Neuronal stem cell (in vitro differentiated cells): ENCODE data around the gene MEF2A.

Source experiments
- DNase-seq: peaks from one replicate; pipeline ENCODE4 v3.0.0-alpha.2; 2013; ENCODE audit warnings: low spot score
- H2AFZ ChIP-seq: one replicate; pipeline ENCODE4 v1.6.1; 2013; ENCODE audit warnings: mild to moderate bottlenecking, low read length, inconsistent platforms
- H2AK5ac ChIP-seq: 2 replicates; pipeline ENCODE4 v1.6.1; 2013; ENCODE audit warnings: low read depth, mild to moderate bottlenecking, inconsistent platforms, low read length, moderate library complexity, mixed read lengths
- H2BK120ac ChIP-seq: 2 replicates; pipeline ENCODE4 v1.6.1; 2013; ENCODE audit warnings: low read depth, mild to moderate bottlenecking, inconsistent platforms, low read length, moderate library complexity, mixed read lengths
- H2BK12ac ChIP-seq: one replicate; pipeline ENCODE4 v1.6.1; 2013; ENCODE audit warnings: low read length, inconsistent platforms
- H2BK15ac ChIP-seq: 2 replicates; pipeline ENCODE4 v1.6.1; 2013; ENCODE audit warnings: mild to moderate bottlenecking, low read length, inconsistent platforms, mixed read lengths
- H2BK5ac ChIP-seq: one replicate; pipeline ENCODE4 v1.6.1; 2013; ENCODE audit warnings: inconsistent platforms, mild to moderate bottlenecking, low read length, moderate library complexity
- H3K14ac ChIP-seq: one replicate; pipeline ENCODE4 v1.6.1; 2013; ENCODE audit warnings: low read length, inconsistent platforms
- H3K18ac ChIP-seq: 2 replicates; pipeline ENCODE4 v1.6.1; 2013; ENCODE audit warnings: low read length, inconsistent platforms
- H3K23ac ChIP-seq: 2 replicates; pipeline ENCODE4 v1.6.1; 2013; ENCODE audit warnings: low read depth, mild to moderate bottlenecking, mixed read lengths, low read length, inconsistent platforms; ENCODE audit not compliant: poor library complexity
- H3K27ac ChIP-seq: replicated peaks from 3 replicates; pipeline ENCODE4 v1.5.1; 2013; ENCODE audit warnings: low read length, inconsistent platforms
- H3K27me3 ChIP-seq, 3 experiments: 2 replicates each; pipeline ENCODE4 v1.6.1; 2013; ENCODE audit warnings: low read length in 3 of 3, mild to moderate bottlenecking in 2 of 3, inconsistent platforms in 1 of 3, low read depth in 1 of 3, mixed read lengths in 1 of 3, moderate library complexity in 1 of 3; ENCODE audit not compliant: control insufficient read depth in 3 of 3, insufficient read depth in 3 of 3
- H3K36me3 ChIP-seq, 2 donors: replicated peaks in 1 of 2; 2 replicates each; pipeline ENCODE4 v1.6.1; 2013; ENCODE audit warnings: low read length in 2 of 2; ENCODE audit not compliant: control insufficient read depth in 2 of 2, insufficient read depth in 2 of 2
- H3K4ac ChIP-seq: 2 replicates; pipeline ENCODE4 v1.6.1; 2013; ENCODE audit warnings: inconsistent platforms, mild to moderate bottlenecking, low read length, moderate library complexity
- H3K4me1 ChIP-seq, 2 donors: 1 replicate in 1 of 2; 2 replicates in 1 of 2; pipeline ENCODE4 v1.6.1; 2013; ENCODE audit warnings: low read length in 2 of 2, low read depth in 1 of 2; ENCODE audit not compliant: control insufficient read depth in 2 of 2, insufficient read depth in 1 of 2
- H3K4me2 ChIP-seq: one replicate; pipeline ENCODE4 v1.6.1; 2013; ENCODE audit warnings: mild to moderate bottlenecking, low read length, inconsistent platforms; ENCODE audit not compliant: insufficient read depth, poor library complexity, severe bottlenecking
- H3K4me3 ChIP-seq, 2 donors: 2 replicates each; pipeline ENCODE4 v1.5.1; 2013; ENCODE audit warnings: low read length in 2 of 2, mild to moderate bottlenecking in 2 of 2, inconsistent platforms in 1 of 2, moderate library complexity in 1 of 2
- H3K79me1 ChIP-seq: one replicate; pipeline ENCODE4 v1.6.1; 2013; ENCODE audit warnings: low read depth, mild to moderate bottlenecking, inconsistent platforms, low read length, moderate library complexity
- H3K9ac ChIP-seq: one replicate; pipeline ENCODE4 v1.6.1; 2013; ENCODE audit warnings: mild to moderate bottlenecking, low read depth, low read length, inconsistent platforms; ENCODE audit not compliant: poor library complexity
- H3K9me3 ChIP-seq, 2 donors: replicated peaks in 1 of 2; 2 replicates each; pipeline versions ENCODE3 to v1.6.1; 2013; ENCODE audit warnings: low read length in 2 of 2, mild to moderate bottlenecking in 2 of 2, inconsistent platforms in 1 of 2, low read depth in 1 of 2, mixed read lengths in 1 of 2, moderate library complexity in 1 of 2; ENCODE audit not compliant: control insufficient read depth in 2 of 2, insufficient read depth in 1 of 2
- H4K8ac ChIP-seq: one replicate; pipeline ENCODE4 v1.6.1; 2013; ENCODE audit warnings: low read depth, mild to moderate bottlenecking, inconsistent platforms, low read length, moderate library complexity
- H4K91ac ChIP-seq: one replicate; pipeline ENCODE4 v1.6.1; 2013; ENCODE audit warnings: low read length, low read depth, mild to moderate bottlenecking, inconsistent platforms; ENCODE audit not compliant: poor library complexity
- WGBS, 2 donors: extraction: QIAGEN DNeasy Blood & Tissue Kit; methylation state at CpG; one replicate each; pipeline ENCODE4 v1.1.7; 2013; ENCODE audit warnings: missing lambda C conversion rate in 2 of 2, mixed read lengths in 1 of 2; ENCODE audit not compliant: insufficient read length in 2 of 2, insufficient replicate concordance in 1 of 2; ENCODE audit errors: extremely low coverage in 2 of 2; 5-methylcytosine and 5-hydroxymethylcytosine counted together

Gene MEF2A

DNA sequence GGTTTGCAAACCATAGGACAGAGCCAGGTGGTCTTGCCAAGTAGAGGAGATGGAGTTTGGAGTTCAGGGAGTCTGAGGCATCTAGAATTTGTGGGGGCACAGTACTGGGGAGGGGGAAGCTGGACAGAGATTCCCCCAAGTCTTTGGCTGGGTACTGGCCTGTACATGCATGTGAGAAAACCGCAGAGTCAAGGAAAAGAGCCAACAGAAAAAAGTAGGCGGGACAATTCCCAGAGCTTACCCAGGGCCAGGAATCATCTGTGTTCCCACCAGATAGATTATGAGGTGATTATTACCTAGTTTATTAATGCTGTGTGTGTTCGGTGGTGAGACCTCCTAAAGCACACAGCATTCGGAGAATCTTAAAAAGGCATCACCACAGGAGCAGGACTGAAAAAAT, 156.1 kb downstream of the MEF2A start:
- no peak overlapping the region for H3K4me2 ChIP-seq
- H2BK5ac ChIP-seq = no peak overlapping the region
- H3K27me3 ChIP-seq = no peaks in the 10 kb centered on the region
- WGBS, 2 donors = no CpG with 5 or more reads among the region's 4 CpGs
- H3K14ac ChIP-seq = no peak overlapping the region
- peaks cover 0 to 17% of the 10 kb centered on the region in 2 donors for H3K36me3 ChIP-seq
- no peak overlapping the region for H2AK5ac ChIP-seq
- H3K4me1 ChIP-seq = no peaks in the 10 kb centered on the region
- no peak overlapping the region for H2BK12ac ChIP-seq
- H3K18ac ChIP-seq = no peak overlapping the region
- H3K9ac ChIP-seq = no peak overlapping the region
- peaks cover 7% of the 10 kb centered on the region for H3K79me1 ChIP-seq
- DNase-seq = no peak
- H3K4me3 ChIP-seq = no peak overlapping the region
- H3K4ac ChIP-seq = no peak overlapping the region
- no peak overlapping the region for H2BK15ac ChIP-seq
- peaks cover 8 to 17% of the 10 kb centered on the region in 2 donors for H3K9me3 ChIP-seq
- no peak overlapping the region for H2AFZ ChIP-seq
- no peak overlapping the region for H3K27ac ChIP-seq
- H3K23ac ChIP-seq = no peak overlapping the region
- H2BK120ac ChIP-seq = no peak overlapping the region
- H4K91ac ChIP-seq = no peak overlapping the region
- no peak overlapping the region for H4K8ac ChIP-seq

DNA sequence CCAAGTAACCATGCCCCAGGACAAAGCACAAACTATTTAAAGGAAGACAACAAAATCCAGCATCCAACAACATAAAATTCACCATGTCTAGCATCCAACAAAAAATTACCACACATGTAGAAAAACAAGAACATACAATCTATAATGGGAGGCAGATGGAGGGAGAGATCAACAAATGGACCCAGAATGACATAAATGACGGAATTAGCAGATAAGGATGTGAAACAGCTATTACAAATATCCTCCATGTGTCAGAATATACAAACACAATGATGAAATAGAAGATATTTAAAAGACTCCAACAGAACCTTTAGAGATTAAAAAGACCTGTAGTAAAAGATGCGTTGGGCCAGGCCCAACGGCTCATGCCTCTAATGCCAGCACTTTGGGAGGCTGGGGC, 156.6 kb downstream of the MEF2A start:
- Histone ChIP-seq H4K91ac (no peak overlapping the region), H4K8ac (no peak overlapping the region), H2BK5ac (no peak overlapping the region), H3K79me1 (peaks cover 7% of the 10 kb centered on the region), H3K9ac (no peak overlapping the region), H2BK15ac (no peak overlapping the region), H3K4me2 (no peak overlapping the region), H3K4me1 (no peaks in the 10 kb centered on the region), H3K36me3 (peaks cover 0 to 11% of the 10 kb centered on the region in 2 donors), H2AFZ (no peak overlapping the region), H2BK12ac (no peak overlapping the region), H3K4me3 (no peak overlapping the region), H3K14ac (no peak overlapping the region), H3K23ac (no peak overlapping the region), H3K4ac (no peak overlapping the region), H3K27me3 (no peaks in the 10 kb centered on the region), H2AK5ac (no peak overlapping the region), H3K9me3 (peaks cover 8 to 17% of the 10 kb centered on the region in 2 donors), H3K18ac (no peak overlapping the region), H2BK120ac (no peak overlapping the region), H3K27ac (no peak overlapping the region)
- DNase-seq = no peak
- WGBS, 2 donors = no CpG with 5 or more reads among the region's 3 CpGs

DNA sequence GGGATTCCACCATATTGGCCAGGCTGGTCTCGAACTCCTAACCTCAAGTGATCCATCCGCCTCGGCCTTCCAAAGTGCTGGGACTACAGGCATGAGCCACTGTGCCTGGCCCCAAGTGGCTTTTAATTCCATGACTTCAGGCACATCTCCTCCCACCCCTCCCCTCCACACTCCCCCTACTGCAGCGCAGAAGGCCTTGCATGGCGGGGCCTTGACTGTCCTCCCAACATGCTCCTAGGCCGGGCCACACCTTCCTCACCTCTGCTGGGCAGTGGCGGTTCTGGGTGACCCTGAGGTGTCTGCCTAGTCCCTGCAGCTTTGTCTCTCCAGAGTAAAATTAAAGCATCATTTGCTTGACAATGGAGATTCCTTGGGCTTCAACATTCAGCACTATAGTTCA, 160.5 kb downstream of the MEF2A start:
- H3K4me2 ChIP-seq = no peak overlapping the region
- H2BK5ac ChIP-seq = no peak overlapping the region
- no peak overlapping the region for H4K91ac ChIP-seq
- DNase-seq = no peak
- H3K23ac ChIP-seq = no peak overlapping the region
- no peak overlapping the region for H2BK120ac ChIP-seq
- no peak overlapping the region for H2BK15ac ChIP-seq
- H3K14ac ChIP-seq = no peak overlapping the region
- no peak overlapping the region for H2AK5ac ChIP-seq
- no CpG with 5 or more reads among the region's 7 CpGs for WGBS, 2 donors
- no peak overlapping the region for H4K8ac ChIP-seq
- H3K27ac ChIP-seq = no peak overlapping the region
- no peaks in the 10 kb centered on the region for H3K4me1 ChIP-seq
- H3K79me1 ChIP-seq = peaks cover 5% of the 10 kb centered on the region
- H2BK12ac ChIP-seq = no peak overlapping the region
- no peak overlapping the region for H3K18ac ChIP-seq
- H3K4ac ChIP-seq = no peak overlapping the region
- peaks cover 11 to 16% of the 10 kb centered on the region in 2 donors for H3K36me3 ChIP-seq
- H3K9me3 ChIP-seq = peaks cover 8 to 17% of the 10 kb centered on the region in 2 donors
- no peak overlapping the region for H3K4me3 ChIP-seq
- no peak overlapping the region for H3K9ac ChIP-seq
- no peak overlapping the region for H2AFZ ChIP-seq
- H3K27me3 ChIP-seq = no peaks in the 10 kb centered on the region

DNA sequence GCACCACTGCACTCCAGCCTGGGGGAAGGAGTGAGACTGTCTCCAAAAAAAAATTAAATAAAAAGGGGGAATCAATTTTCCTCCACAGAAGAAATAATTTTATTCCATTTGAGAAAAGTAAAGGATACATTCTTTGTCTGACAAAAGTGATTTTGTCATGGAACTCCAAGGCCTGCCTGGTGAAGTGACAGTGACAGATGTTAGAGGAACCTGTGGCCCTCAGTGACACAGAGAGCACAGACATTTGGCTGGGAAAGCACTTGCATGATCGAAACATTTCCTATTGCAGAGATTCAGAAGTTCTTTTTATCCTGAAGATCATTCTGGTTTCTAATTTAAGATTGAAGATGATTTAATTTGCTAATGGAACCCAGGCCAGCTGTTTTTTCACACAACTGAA, 161.5 kb downstream of the MEF2A start:
- H3K4me1 ChIP-seq = peaks cover 4 to 5% of the 10 kb centered on the region in 2 donors
- no peaks in the 10 kb centered on the region for H3K27me3 ChIP-seq
- no peak overlapping the region for H3K23ac ChIP-seq
- no peak overlapping the region for H4K91ac ChIP-seq
- no peak overlapping the region for H3K4ac ChIP-seq
- no peak overlapping the region for H3K4me2 ChIP-seq
- H2BK12ac ChIP-seq = no peak overlapping the region
- H2BK5ac ChIP-seq = no peak overlapping the region
- H3K79me1 ChIP-seq = peaks cover 5% of the 10 kb centered on the region
- no peak overlapping the region for H2BK15ac ChIP-seq
- H2AFZ ChIP-seq = no peak overlapping the region
- no peak overlapping the region for H3K9ac ChIP-seq
- no peak overlapping the region for H3K18ac ChIP-seq
- no peak overlapping the region for H4K8ac ChIP-seq
- DNase-seq = no peak
- H3K14ac ChIP-seq = no peak overlapping the region
- no peak overlapping the region for H3K4me3 ChIP-seq
- H2AK5ac ChIP-seq = no peak overlapping the region
- peaks cover 11 to 18% of the 10 kb centered on the region in 2 donors for H3K36me3 ChIP-seq
- H2BK120ac ChIP-seq = no peak overlapping the region
- peaks cover 8 to 17% of the 10 kb centered on the region in 2 donors for H3K9me3 ChIP-seq
- no peak overlapping the region for H3K27ac ChIP-seq
- no CpG with 5 or more reads among the region's 1 CpG for WGBS, 2 donors
